Measurements from ENCODE around the gene ZNF441.

ZNF441 gene

DNA sequence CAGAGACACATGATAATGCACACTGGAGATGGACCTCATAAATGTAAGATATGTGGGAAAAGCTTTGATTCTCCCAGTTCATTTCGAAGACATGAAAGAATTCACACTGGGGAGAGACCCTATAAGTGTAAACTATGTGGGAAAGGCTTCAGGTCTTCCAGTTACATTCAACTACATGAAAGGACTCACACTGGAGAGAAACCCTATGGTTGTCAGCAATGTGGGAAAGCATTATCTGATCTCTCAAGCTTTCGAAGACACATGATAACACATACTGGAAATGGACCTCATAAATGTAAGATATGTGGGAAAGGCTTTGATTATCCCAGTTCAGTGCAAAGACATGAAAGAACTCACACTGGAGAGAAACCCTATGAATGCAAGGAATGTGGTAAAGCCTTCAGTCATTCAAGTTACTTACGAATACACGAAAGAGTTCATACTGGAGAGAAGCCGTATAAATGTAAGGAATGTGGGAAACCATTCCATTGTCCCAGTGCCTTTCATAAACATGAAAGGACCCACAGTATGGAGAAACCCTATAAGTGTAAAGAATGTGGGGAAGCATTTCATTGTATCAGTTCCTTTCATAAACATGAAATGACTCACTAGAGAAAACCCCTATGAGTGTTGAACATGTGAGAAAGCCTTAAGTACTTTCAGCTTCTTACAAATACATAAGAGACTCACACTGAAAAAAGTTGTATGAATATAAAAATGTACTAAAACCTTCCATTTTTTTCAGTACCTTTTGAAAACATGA, 14.7 kb downstream of the ZNF441 start:
- DNase-seq (ENCODE audit: insufficient read length): no peak
- no peak for TF ChIP-seq POLR2A (IDR thresholded peaks at IDR 0.05; ENCODE audit: low read depth, low read length)
- TF ChIP-seq TAF1 (IDR thresholded peaks at IDR 0.05; ENCODE audit: borderline replicate concordance, low read depth, low read length): no peak
- TF ChIP-seq POLR2AphosphoS5 (IDR thresholded peaks at IDR 0.05; ENCODE audit: low read depth, low read length): no peak
- FAIRE-seq: no peak

DNA sequence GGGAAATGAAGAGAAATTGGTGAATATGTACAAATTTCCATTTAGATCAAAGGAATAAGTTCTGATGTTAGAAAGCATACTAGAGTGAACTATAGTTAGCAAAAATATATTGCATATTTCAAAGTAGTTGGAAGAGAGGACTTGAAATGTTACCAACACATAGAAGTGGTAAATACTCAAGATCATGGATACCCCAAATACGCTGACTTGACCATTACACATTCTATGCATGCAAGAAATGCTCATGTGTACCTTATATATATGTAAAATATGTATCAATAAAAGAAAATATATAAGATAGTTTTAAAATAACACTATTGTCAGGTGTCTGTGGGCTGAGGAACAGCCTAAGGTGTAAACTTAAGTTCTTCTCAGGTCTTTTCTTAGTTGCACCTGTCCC, 17.0 kb downstream of the ZNF441 start:
- DNase-seq (ENCODE audit: insufficient read length) (no peak), FAIRE-seq (no peak)
- TF ChIP-seq TAF1 (IDR thresholded peaks at IDR 0.05; ENCODE audit: borderline replicate concordance, low read depth, low read length): no peak
- no peak for TF ChIP-seq POLR2A (IDR thresholded peaks at IDR 0.05; ENCODE audit: low read depth, low read length)
- no peak for TF ChIP-seq POLR2AphosphoS5 (IDR thresholded peaks at IDR 0.05; ENCODE audit: low read depth, low read length)

DNA sequence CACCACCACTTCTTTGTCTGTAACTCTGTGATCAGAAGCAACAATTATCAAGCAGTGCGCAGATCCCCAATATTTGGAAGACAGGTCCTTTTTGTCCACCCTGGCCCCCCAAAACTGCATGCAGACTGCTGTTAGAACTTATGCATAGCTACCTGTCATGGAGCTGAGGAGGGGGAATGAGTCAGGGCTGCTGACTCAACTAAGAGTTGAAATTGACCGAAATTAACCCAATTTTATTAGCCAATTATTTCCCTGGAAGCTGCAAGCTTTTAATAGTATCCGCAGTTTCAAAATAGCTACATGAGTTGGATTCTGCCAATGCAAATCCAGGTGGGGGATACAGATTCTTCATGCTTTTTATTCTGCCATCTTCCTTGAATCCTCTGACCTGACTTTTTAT, 17.6 kb downstream of the ZNF441 start:
- FAIRE-seq: no peak

DNA sequence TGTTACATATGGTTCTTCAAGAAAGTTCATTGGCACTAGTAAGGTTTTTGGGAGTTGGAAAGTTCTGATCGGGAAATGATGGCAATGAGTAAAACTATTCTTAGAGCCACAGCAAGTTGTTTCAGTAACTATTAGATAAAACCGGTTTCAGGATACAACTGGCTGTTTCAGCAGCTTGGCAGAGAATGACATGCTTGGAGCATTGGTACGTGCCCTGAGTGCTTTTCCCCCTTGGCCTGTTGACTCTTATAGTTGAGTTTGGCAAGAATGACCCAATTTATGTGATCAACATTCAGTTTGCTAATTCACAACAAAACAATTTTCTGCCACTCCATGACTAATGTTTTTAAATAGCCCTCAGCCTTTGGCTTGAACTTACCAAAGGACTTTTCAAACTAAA, 20.7 kb downstream of the ZNF441 start:
- no peak for TF ChIP-seq POLR2AphosphoS5 (IDR thresholded peaks at IDR 0.05; ENCODE audit: low read depth, low read length)
- TF ChIP-seq POLR2A (IDR thresholded peaks at IDR 0.05; ENCODE audit: low read depth, low read length): no peak
- TF ChIP-seq TAF1 (IDR thresholded peaks at IDR 0.05; ENCODE audit: borderline replicate concordance, low read depth, low read length): no peak
- DNase-seq (ENCODE audit: insufficient read length) (no peak), FAIRE-seq (no peak)

More for the DNA sequence above, 17.6 kb downstream of the ZNF441 start:
- DNase-seq (ENCODE audit: insufficient read length): no peak
- TF ChIP-seq POLR2AphosphoS5 (IDR thresholded peaks at IDR 0.05; ENCODE audit: low read depth, low read length) (no peak), POLR2A (IDR thresholded peaks at IDR 0.05; ENCODE audit: low read depth, low read length) (no peak), TAF1 (IDR thresholded peaks at IDR 0.05; ENCODE audit: borderline replicate concordance, low read depth, low read length) (no peak)

DNA sequence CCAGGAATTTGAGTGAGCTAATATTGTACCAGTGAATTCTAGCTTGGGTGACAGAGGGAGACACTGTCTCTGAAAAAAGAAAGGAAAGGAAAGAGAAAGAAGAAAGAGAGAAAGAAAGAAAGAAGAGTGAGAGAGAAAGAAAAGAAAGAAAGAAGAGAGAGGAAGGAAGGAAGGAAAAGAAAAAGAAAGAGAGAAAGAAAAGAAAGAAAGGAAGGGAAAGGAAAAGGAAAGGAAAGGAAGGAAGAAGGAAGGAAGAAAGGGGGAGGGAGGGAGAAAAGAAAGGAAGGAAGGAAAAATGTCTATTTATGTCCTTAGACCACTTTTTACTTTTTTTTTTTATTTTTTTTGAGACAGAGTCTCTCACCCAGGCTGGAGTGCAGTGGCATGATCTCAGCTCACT, 26.1 kb downstream of the ZNF441 start:
- FAIRE-seq (no peak), DNase-seq (ENCODE audit: insufficient read length) (no peak)
- TF ChIP-seq POLR2A (IDR thresholded peaks at IDR 0.05; ENCODE audit: low read depth, low read length) (no peak), TAF1 (IDR thresholded peaks at IDR 0.05; ENCODE audit: borderline replicate concordance, low read depth, low read length) (no peak), POLR2AphosphoS5 (IDR thresholded peaks at IDR 0.05; ENCODE audit: low read depth, low read length) (no peak)

DNA sequence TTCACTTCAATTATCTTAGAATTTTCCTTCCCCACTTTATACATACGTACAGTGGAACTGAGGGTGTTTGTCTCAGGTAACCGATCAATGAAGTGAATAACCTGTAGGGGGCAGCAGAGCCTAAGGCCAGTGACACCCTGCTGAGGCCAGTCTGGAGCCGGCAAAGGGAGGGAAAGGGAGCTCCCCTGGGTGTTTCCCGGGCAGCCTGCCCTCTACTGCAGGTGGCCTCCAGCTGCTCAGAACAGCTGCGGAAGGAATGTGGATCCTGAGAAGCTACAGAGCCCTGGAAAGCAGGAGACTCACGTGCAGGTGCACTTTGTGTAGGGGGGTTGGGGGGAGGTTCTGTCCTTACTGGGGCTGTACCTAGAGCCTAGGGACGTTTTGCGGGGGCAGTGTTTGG, 30.7 kb downstream of the ZNF441 start:
- peak; percentile 65 for DNase-seq (ENCODE audit: insufficient read length)
- TF ChIP-seq TAF1 (IDR thresholded peaks at IDR 0.05; ENCODE audit: borderline replicate concordance, low read depth, low read length) (no peak), POLR2AphosphoS5 (IDR thresholded peaks at IDR 0.05; ENCODE audit: low read depth, low read length) (no peak), POLR2A (IDR thresholded peaks at IDR 0.05; ENCODE audit: low read depth, low read length) (no peak)
- FAIRE-seq: peak; percentile 97

DNA sequence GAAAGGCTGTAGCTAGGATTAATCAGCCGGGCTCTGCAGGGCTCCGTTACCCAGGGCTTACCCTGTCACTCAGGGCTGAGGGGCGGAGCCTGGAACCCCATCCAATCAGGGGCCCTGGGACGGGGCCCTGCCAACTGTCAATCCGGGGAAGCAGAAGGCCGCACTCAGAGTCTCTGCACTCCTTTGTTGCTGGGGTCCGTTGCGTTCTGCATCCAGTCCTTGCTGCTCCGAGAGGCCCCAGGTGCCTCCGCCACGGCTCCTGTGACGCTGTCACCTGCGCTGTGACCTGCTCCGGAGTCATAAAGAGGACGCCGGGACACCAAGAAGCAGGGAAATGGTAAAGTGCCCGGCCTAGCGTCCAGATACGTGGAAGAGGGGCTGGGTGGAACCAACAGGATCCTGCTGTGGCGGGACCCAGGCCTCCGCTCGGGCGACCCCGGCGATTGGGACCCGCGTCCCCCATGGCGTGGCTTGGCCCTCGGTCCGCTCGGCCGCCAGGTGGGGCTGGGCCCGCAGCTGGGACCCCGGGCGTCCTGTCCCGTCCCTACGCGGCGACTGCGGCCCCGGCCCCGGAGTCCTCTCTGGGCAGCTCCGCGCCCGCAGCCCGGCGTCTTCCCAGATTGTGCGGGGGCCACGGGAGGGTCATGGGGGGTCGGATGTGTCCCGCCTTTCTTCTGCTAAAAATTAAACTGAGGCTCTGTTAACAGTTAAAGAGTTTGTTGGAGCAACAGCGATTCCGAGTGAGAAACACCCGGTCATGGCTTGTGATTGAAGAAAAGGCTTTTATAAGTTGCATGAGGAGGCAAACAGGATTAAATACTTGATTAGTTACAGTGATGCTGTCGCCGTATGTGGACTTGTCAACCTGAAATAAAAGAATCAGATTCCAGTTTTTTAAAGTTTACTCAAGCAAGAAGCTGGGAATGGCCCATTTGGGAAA, 31.9 kb downstream of the ZNF441 start, which contains the start of gene ZNF491:
ZNF491 (plus strand) TSS at position 133 of the 940 bp plus-strand sequence. CDS start 7,431 bp downstream, outside the sequence.
- TF ChIP-seq TAF1 (IDR thresholded peaks at IDR 0.05; ENCODE audit: borderline replicate concordance, low read depth, low read length) (peak; percentile 56; the same call in 1 of the 2 replicates), POLR2A (IDR thresholded peaks at IDR 0.05; ENCODE audit: low read depth, low read length) (peak; percentile 74; the same call in 1 of the 2 replicates), POLR2AphosphoS5 (IDR thresholded peaks at IDR 0.05; ENCODE audit: low read depth, low read length) (peak; percentile 39; the same call in 1 of the 2 replicates)
- FAIRE-seq: peak; percentile 89
- peak; percentile 95 for DNase-seq (ENCODE audit: insufficient read length)

DNA sequence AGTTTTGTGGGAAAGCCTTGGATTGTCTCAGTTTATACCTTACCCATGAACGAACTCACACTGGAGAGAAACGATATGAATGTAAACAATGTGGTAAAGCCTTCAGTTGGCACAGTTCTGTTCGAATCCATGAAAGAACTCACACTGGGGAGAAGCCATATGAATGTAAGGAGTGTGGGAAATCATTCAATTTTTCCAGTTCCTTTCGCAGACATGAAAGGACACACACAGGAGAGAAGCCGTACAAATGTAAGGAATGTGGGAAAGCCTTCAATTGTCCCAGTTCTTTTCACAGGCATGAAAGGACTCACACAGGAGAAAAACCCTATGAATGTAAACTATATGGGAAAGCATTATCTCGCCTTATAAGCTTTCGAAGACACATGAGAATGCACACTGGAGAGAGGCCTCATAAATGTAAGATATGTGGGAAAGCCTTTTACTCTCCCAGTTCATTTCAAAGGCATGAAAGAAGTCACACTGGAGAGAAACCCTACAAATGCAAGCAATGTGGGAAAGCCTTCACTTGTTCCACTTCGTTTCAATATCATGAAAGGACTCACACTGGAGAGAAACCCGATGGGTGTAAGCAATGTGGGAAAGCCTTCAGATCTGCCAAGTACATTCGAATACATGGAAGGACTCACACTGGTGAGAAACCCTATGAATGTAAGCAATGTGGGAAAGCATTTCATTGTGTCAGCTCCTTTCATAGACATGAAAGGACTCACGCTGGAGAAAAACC, 39.7 kb downstream of the ZNF441 start:
- no peak for FAIRE-seq

DNA sequence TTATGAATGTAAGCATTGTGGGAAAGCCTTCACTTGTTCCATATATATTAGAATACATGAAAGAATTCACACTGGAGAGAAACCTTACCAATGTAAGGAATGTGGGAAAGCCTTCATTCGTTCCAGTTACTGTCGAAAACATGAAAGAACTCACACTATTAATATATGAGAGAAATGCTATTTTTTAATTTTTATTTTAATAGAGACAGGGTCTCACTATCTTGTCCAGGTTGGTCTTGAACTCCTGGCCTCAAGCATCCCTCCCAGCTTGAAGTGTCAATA, 40.2 kb downstream of the ZNF441 start:
- TF ChIP-seq POLR2A (IDR thresholded peaks at IDR 0.05; ENCODE audit: low read depth, low read length): no peak
- TF ChIP-seq TAF1 (IDR thresholded peaks at IDR 0.05; ENCODE audit: borderline replicate concordance, low read depth, low read length): no peak
- no peak for TF ChIP-seq POLR2AphosphoS5 (IDR thresholded peaks at IDR 0.05; ENCODE audit: low read depth, low read length)
- FAIRE-seq (no peak), DNase-seq (ENCODE audit: insufficient read length) (no peak)

More for the DNA sequence above, 39.7 kb downstream of the ZNF441 start:
- no peak for DNase-seq (ENCODE audit: insufficient read length)
- no peak for TF ChIP-seq TAF1 (IDR thresholded peaks at IDR 0.05; ENCODE audit: borderline replicate concordance, low read depth, low read length)
- TF ChIP-seq POLR2AphosphoS5 (IDR thresholded peaks at IDR 0.05; ENCODE audit: low read depth, low read length): no peak
- no peak for TF ChIP-seq POLR2A (IDR thresholded peaks at IDR 0.05; ENCODE audit: low read depth, low read length)

DNA sequence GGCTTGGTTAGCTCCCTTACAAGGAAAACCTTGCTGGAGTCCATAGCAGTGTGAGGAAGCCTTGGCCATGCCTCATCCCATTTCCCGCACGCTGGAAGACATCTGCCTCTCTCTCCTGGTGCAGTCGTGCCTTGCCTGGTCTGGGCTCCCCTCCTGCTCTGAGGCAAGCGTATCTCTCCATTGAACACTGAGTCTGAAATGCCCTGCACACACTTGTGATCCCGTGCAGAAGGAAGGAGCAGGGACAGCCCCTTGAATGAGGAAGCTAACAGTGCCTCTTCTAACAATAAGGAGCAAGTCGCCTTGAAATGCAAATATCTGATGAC, 46.9 kb downstream of the ZNF441 start:
- FAIRE-seq: no peak
- DNase-seq (ENCODE audit: insufficient read length): no peak
- TF ChIP-seq POLR2A (IDR thresholded peaks at IDR 0.05; ENCODE audit: low read depth, low read length): no peak
- TF ChIP-seq POLR2AphosphoS5 (IDR thresholded peaks at IDR 0.05; ENCODE audit: low read depth, low read length): no peak
- no peak for TF ChIP-seq TAF1 (IDR thresholded peaks at IDR 0.05; ENCODE audit: borderline replicate concordance, low read depth, low read length)
